ENCODE results near the gene OR4A15.

OR4A15 gene
- total RNA-seq: 0 reads per million in 2 donors

GRCh38 chr11:55367674-55368073 is at the start of gene OR4A15:
Gene OR4A15 (plus strand): TSS chr11:55367974. CDS start chr11:55367974, 0 bp downstream.
- DNase-seq: no peak

GRCh38 chr11:55324500-55324899 is 43.3 kb upstream of the OR4A15 start:
- DNase-seq: no peak

GRCh38 chr11:55342901-55343300 is 24.9 kb upstream of the OR4A15 start, which contains the start of gene OR4A16:
Gene OR4A16 (plus strand): TSS chr11:55343201. CDS start chr11:55343201, 0 bp downstream.
- no peak for DNase-seq

GRCh38 chr11:55345306-55345705 is 22.5 kb upstream of the OR4A15 start:
- no peak for DNase-seq

- no peak for DNase-seq
Observed at GRCh38 chr11:55349032-55349431, 18.7 kb upstream of the OR4A15 start.

- DNase-seq: no peak
Observed at GRCh38 chr11:55357560-55358184, 10.1 kb upstream of the OR4A15 start.

- no peak for DNase-seq
Observed at GRCh38 chr11:55401011-55401410, 33.2 kb downstream of the OR4A15 start.

Measured in T-helper 2 cell (primary cell).